GM12872 (cell line): ENCODE results near the gene PIK3R6.

ENCODE experiments used
- CTCF ChIP-seq: IDR thresholded peaks from 3 replicates; pipeline ENCODE4 v1.5.1; 2011; ENCODE audit warnings: low read depth, mild to moderate bottlenecking, low read length, moderate library complexity; ENCODE audit not compliant: insufficient read depth

PIK3R6 gene

GRCh38 chr17:8892338-8892690, 24.8 kb upstream of the PIK3R6 start:
- TF ChIP-seq CTCF: no peak

GRCh38 chr17:8890671-8891070, 23.2 kb upstream of the PIK3R6 start:
- TF ChIP-seq CTCF: no peak

GRCh38 chr17:8889458-8890210, 22.2 kb upstream of the PIK3R6 start:
- no peak for TF ChIP-seq CTCF

DNA sequence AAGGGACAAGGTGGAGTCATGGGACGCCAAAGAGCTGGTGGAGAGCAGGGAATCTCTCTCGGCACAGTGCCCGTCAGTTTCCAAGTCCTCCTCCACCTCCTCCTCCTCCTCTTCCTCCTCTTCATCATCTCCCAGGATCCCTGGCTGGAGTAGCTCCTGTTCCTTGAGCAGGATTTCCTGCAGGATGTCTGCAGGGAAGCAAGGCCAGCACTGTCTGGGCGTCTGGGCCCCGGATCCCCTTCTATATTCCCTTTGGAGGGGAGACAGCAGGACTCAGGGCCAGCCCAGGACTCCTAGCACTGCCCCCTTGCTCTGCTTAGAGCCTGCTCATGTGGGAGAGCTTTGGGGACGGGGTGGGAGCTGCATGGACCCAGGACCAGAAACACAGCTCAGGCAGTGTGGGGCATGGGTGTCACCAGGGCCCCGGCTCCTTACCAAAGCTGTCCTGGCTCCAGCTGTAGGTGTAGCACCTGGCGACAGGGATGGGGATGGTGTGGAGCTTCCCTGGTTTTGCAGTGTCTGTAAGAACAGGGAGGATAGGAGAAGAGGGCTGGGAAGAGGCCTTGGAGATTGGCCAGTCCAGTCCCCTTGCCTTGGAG, 21.3 kb upstream of the PIK3R6 start:
- TF ChIP-seq CTCF: no peak

DNA sequence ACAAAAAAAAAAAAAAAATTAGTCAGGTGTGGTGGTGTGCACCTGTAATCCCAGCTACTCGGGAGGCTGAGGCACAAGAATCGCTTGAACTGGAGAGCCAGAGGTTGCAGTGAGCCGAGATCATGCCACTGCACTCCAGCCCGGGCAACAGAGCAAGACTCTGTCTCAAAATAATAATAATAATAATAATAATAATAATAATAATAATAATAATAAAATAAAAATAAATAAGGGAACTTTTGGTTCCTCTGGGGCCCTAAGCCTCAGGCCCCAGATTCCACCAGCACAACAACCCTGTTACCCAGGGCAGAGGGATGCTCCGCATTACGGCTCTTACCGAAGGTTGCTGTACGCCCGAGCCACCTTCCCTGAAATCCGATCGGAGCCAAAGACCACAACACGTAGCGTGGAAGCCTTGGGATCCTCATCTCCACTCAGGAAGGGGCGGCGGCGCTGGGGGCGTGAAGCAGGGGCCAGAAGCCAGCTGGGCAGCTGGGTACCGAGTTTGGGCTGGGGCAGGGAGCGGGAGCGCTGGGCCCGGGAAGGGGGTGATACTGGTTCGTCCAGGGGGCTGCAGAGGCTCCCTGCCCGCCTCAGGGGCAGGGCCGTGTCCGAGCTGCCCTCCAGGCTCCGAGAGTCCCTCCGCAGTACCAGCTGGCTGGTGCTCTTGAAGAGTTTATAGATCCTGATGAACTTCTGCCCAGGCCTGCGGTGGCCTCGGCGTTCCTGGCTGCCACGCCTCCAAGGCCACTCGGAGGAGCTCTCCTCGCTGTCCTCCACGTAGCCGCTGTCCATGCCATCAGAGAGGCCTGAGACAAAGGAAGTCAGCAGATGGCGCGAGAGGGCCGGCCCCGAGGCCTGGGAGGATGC, 20.6 kb upstream of the PIK3R6 start:
- no peak for TF ChIP-seq CTCF

GRCh38 chr17:8887301-8887700, 19.8 kb upstream of the PIK3R6 start:
- no peak for TF ChIP-seq CTCF

DNA sequence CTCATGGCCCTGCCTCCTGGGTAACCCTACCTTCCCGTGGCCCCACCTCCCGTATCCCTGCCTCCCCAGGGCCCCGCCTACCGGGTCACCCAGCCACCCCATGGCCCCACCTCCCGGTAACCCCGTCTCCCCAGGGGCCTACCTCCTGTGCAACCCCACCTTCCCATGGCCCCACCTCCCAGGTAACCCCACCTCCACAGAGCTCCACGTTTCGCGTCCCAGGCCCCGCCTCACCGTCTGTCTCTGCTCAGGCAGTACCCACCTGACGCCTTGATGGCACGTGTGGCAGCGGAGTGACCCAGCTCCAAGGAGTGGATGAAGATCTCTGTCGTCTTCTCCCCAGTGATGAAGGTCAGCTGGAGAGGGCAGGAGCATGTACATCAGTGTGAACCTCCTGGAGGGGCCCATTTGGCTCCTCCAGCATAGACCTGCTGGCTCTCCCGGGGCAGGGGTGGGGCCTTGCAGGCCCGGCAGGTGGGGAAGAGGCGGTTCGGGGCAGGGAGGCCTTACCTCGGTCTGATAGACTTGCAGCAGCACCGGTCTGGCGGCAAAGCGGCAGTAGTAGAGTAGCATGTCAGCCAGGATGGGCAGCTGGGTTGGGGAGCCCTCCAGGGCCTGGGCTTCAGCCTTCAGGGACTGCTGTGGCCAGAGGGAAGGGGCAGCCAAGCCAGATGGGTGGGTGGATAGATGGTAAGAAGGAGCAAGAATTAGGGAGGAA, 18.7 kb upstream of the PIK3R6 start:
- no peak for TF ChIP-seq CTCF
